Muscle of back (tissue), 11 donors: Measurements from ENCODE around the gene STEAP1B. TPM values are rescaled to one million over a fixed set of nuclear protein-coding genes. Genes with fewer than 3 reads are reported as not detected.

Experiments
- DNase-seq, 3 donors: peaks; one replicate each; pipeline versions ENCODE4 v3.0.0 to v3.0.0-alpha.2; 2013
- polyA plus RNA-seq, 10 donors: library from polyadenylated mRNA; unstranded; fragments of 120-200 nt; gene quantifications; one replicate each; pipeline ENCODE4 v1.2.1, GENCODE V29; 2013; ENCODE audit not compliant: insufficient read length in 10 of 10

The STEAP1B gene
- polyA plus RNA-seq, 10 donors = 1.3 to 4.4 (median 2.3) TPM

GRCh38 chr7:22402250-22402649 lies 97.7 kb downstream of the STEAP1B start:
- DNase-seq = no peak

- DNase-seq = no peak
These were observed 98.9 kb downstream of the STEAP1B start for GRCh38 chr7:22400936-22401553.

DNA sequence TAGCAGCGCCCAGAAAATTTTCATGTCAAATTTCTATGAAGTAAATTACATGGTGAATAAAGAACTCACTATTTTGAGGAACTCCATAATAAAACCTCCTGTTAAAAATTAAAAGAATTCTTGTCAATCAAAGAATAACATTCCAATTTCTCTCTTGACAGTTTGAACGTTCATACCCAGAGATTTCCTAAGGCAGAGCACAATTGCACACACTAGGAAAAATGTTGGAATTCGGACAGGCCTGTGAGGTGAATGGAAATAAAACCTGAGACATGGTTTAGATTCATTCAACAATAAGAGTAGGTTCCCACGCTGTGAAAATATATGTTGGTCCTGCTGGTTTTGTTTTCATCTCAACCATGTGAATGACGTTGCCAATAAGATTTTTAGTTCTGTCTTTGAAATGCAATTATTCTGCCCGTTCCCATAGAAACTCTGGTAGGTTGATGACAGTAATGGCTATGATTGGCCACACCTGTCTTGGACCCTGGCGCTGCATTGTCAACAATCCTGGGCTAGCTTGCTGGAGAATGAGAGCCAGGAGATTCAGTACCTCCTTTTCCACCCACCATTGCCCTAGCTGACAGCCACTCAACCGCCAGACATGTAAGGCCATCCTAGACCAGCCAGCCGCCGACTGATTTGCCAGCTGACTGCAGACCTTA lies 99.7 kb downstream of the STEAP1B start:
- no peak for DNase-seq

- DNase-seq = no peak
These were observed 100.4 kb downstream of the STEAP1B start for GRCh38 chr7:22399546-22399945.

DNA sequence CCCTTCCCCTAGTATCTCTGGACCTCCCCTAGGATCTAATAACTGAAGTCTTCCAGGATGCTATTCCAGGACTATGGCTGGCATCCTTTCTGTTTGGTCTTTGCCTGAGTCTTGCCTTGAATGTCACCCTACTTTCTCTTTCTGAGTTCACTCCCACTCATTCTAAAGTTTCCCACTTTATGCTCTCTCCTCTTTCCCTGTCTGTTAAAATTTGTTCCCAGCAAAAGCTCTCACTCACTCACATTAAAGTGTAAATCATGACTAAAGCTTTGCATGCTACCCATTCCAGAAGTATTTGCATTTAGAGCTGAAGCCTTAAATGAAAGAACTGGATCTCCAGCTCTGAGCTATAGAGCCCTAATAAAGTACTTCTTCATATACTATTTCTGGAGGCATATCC lies 100.9 kb downstream of the STEAP1B start:
- DNase-seq = no peak

- no peak for DNase-seq
These were observed 102.0 kb downstream of the STEAP1B start for GRCh38 chr7:22397981-22398380.

DNA sequence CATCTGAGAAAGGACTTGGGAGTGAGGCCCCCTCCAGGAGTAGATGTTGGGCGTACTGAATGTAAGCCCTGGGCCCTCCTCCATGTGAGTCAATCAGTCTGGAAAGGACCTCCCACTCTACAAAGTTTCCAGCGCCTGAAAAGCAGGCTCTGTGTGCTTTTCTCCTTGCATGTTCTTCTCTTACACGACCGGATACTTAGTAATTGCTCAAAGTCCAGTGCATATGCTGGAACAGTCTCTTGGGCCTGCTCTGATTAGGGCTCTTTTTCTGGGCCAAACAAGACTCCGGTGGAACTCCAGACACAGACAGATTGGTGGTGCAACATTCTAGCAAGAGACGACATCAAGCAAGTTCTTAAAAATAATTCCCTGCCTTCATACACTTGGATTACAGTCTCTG lies 104.8 kb downstream of the STEAP1B start:
- DNase-seq = no peak

DNA sequence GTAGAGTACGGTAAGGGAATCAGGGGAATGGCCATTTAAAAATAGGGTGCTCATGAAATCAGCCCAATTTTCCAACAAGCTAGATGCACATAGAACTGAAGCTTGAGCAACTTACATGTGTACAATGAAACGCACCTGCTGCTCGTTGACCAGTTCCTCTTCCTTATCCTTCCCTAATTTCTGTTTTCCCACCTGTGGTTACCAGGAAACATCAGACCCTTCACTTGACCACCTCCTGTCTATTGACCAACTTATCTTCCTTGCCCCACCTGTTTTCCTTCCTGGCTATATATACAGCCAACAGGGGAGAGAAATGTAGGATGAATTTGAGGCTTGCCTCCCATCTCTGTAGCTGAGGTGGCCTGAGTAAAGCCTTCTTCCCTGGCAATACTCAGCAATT lies 105.2 kb downstream of the STEAP1B start:
- no peak for DNase-seq

GRCh38 chr7:22393913-22394729 lies 105.9 kb downstream of the STEAP1B start:
- no peak for DNase-seq

DNA sequence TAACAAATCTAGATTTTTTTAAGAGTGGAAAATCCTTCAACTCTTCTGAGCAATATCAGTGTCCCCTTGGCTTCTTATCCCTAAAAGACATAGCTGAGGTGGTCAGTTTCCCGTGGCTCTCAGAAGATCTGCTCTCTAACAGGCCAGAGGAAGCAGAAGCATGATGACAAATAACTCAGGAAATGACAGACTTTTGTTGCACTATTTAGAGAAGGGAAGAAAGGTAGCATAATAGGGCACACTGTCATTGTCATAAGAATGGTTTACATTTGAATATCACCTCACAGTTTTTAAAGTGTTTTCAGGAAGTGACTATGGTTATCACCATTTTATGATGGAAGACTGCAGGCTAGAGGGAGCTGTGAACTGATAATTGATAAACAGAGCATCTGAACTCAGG lies 109.5 kb downstream of the STEAP1B start:
- no peak for DNase-seq

DNA sequence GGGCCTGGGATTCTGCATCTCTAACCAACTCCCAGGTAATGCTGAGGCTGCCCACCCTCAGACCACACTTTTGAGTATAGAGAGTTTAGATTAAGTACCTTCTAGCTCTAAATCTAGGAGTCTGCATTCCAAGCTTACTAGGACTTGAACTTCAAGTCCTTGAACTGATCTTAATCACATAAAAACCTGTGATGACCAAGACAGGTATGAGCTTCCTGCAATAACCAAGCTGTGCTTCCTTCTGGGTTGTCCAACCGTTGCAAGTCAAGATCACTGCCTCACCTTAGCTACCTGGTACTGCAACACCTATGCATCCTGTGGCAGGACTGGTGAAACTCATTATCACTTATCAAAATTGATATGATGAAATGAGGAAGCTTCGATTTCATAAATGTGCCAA lies 110.1 kb downstream of the STEAP1B start:
- DNase-seq = no peak

GRCh38 chr7:22387583-22387982 lies 112.4 kb downstream of the STEAP1B start:
- DNase-seq = peak; percentile 12 to 47 (median 17)

- DNase-seq = no peak
These were observed 113.1 kb downstream of the STEAP1B start for GRCh38 chr7:22386865-22387264.

- no peak for DNase-seq
These were observed 113.7 kb downstream of the STEAP1B start for GRCh38 chr7:22386206-22386858.

- no peak for DNase-seq
These were observed 114.7 kb downstream of the STEAP1B start for GRCh38 chr7:22385326-22385725.

GRCh38 chr7:22380333-22380732 lies 119.7 kb downstream of the STEAP1B start:
- DNase-seq = no peak

DNA sequence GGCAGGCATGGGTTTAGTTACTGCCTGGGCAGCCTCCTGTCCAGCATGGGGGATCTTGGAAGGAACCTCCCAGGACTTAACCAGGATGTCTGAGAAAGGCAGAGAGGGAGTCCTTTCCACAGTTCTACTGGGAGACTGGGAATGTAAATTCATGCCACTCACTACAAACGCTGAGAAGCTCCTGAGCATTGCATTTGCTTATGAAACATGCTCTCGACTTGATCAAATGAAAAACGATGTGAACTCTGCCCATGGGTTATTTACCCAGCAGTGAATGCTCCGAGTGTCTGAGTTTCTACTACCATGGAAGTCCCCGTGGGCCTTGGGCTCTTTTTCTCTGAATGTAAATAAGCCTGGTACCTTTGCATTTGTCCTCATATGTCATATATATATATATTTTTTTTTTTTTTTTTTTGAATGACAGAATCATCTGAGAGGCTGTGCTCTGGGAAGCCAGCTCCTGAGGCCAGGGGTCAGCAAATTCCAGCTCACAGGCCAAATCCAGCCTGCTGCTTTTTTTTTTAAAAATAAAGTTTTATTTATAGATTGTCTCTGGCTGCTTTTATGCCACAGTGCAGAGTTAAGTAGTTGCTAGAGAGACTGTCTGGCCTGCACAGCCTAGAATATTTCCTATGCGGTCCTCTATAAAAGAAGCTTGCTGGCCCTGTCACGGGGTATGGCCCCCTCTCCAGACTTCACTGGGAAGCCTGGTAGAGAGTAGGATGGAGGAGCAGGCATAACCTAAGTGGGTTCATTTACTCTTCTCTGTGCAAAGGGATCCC lies 121.6 kb downstream of the STEAP1B start:
- no peak for DNase-seq

DNA sequence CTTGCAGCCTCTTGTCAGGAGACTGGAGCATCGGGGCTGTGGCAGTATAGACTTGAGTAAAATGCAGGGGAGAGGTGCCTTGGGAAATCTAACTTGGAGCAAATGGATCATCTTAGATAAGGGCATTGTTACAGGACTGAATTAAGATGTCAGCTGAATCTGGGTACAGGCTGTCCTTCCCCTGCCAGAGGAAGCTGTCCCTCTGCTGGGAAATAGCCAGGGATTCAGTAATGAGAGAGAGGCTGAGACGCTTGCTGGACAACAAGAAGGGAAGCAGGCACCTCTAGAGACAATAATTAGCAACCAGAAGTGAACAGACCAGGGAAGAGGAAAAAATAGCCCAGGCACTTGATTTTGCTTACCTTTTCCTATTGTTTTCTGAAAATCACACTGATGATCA lies 122.3 kb downstream of the STEAP1B start:
- no peak for DNase-seq

- DNase-seq = no peak
These were observed 124.5 kb downstream of the STEAP1B start for GRCh38 chr7:22375359-22376048.

DNA sequence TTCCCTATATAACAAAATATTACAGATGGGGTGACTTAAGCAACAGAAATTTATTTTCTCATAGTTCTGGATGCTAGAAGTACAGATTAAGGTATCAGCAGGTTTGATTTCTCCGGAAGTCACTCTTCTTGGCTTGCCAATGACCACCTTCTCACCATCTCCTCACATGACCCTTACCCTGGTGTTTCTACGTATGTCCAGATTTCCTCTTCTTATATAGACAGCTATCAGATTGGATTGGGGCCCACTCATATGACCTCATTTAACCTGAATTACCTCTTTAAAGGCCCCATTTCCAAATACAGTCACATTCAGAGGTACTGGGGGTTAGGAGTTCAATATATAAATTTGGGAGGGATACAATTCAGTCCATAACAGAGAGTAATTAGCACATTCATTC lies 126.1 kb downstream of the STEAP1B start:
- no peak for DNase-seq

- DNase-seq = no peak
These were observed 126.6 kb downstream of the STEAP1B start for GRCh38 chr7:22373388-22373787.
